NCI-H1694 treated with DMSO at 0.1 percent for 48 hours (cell line): ENCODE measurements around the gene SUB1.
"Not testable (repeated sequence)": the region's sequence is repeated elsewhere in the genome, so short reads cannot be mapped to it uniquely, and the experiment has no call there.

Experiments used
- DNase-seq: peaks from one replicate; lab custom pipeline; 2025; lab: John Stamatoyannopoulos, UW

Gene SUB1

GRCh38 chr5:32598997-32599549 is 13.7 kb downstream of the SUB1 start:
- no peak for DNase-seq

- DNase-seq = no peak
These were observed 14.8 kb downstream of the SUB1 start for GRCh38 chr5:32600054-32600622.

GRCh38 chr5:32601623-32602295 is 16.4 kb downstream of the SUB1 start:
- DNase-seq = no peak

GRCh38 chr5:32602906-32603305 is 17.5 kb downstream of the SUB1 start:
- DNase-seq = peak; percentile 22

- no peak for DNase-seq
These were observed 19.7 kb downstream of the SUB1 start for GRCh38 chr5:32604800-32605765.

GRCh38 chr5:32605766-32606152 is 20.4 kb downstream of the SUB1 start:
- no peak for DNase-seq

- no peak for DNase-seq
These were observed 27.0 kb downstream of the SUB1 start for GRCh38 chr5:32612134-32612888.

GRCh38 chr5:32613050-32613672 is 27.8 kb downstream of the SUB1 start:
- DNase-seq = peak; percentile 80

- DNase-seq = no peak
These were observed 29.9 kb downstream of the SUB1 start for GRCh38 chr5:32615236-32615635.

- DNase-seq = no peak
These were observed 33.6 kb downstream of the SUB1 start for GRCh38 chr5:32618962-32619361.

- no peak for DNase-seq
These were observed 35.9 kb downstream of the SUB1 start for GRCh38 chr5:32621256-32621655.

GRCh38 chr5:32625106-32625505 is 39.7 kb downstream of the SUB1 start:
- no peak for DNase-seq

GRCh38 chr5:32625547-32625946 is 40.2 kb downstream of the SUB1 start:
- DNase-seq = no peak

GRCh38 chr5:32627219-32627870 is 42.0 kb downstream of the SUB1 start:
- no peak for DNase-seq

GRCh38 chr5:32628049-32628844 is 42.9 kb downstream of the SUB1 start:
- DNase-seq = no peak

GRCh38 chr5:32630867-32631491 is 45.6 kb downstream of the SUB1 start:
- no peak for DNase-seq

- not testable (repeated sequence) for DNase-seq
These were observed 47.7 kb downstream of the SUB1 start for GRCh38 chr5:32633017-32633416.

GRCh38 chr5:32638309-32638708 is 53.0 kb downstream of the SUB1 start:
- no peak for DNase-seq

GRCh38 chr5:32639943-32640342 is 54.6 kb downstream of the SUB1 start:
- DNase-seq = no peak
